ENCODE data around the gene PRICKLE2. TPM values are rescaled to one million over a fixed set of nuclear protein-coding genes. Genes with fewer than 3 reads are reported as not detected.

The PRICKLE2 gene
- total and polyA plus RNA-seq, 2 donors: 1.0 to 1.2 TPM

- H3K4me3 ChIP-seq (ENCODE audit: low read length in 2 of 2): no peak overlapping the region
- no peak for DNase-seq (ENCODE audit: low read depth in 6 of 9, low spot score in 9 of 9)
- H3K36me3 ChIP-seq (ENCODE audit: control insufficient read depth in 2 of 2, insufficient read depth in 2 of 2, low read length in 1 of 2): no peaks in the 10 kb centered on the region
- no peak overlapping the region for H3K27ac ChIP-seq (ENCODE audit: low read depth in 1 of 2, low read length in 1 of 2)
- WGBS: 95% methylated on average over 6 of the region's 6 CpGs
- H3K27me3 ChIP-seq (ENCODE audit: control insufficient read depth in 2 of 2, insufficient read depth in 1 of 2, low read length in 1 of 2): no peaks in the 10 kb centered on the region
- H3K4me1 ChIP-seq (ENCODE audit: control insufficient read depth in 2 of 2, insufficient read depth in 2 of 2, low read length in 2 of 2): no peaks in the 10 kb centered on the region
- no peaks in the 10 kb centered on the region for H3K9me3 ChIP-seq (ENCODE audit: control insufficient read depth in 2 of 2, insufficient read depth in 1 of 2, low read length in 1 of 2)
Measured at GRCh38 chr3:64074895-64075679, 150.2 kb downstream of the PRICKLE2 start.

GRCh38 chr3:64074060-64074459 is 151.2 kb downstream of the PRICKLE2 start:
- Histone ChIP-seq H3K27ac (ENCODE audit: low read depth in 1 of 2, low read length in 1 of 2) (no peak overlapping the region), H3K4me3 (ENCODE audit: low read length in 2 of 2) (no peak overlapping the region), H3K9me3 (ENCODE audit: control insufficient read depth in 2 of 2, insufficient read depth in 1 of 2, low read length in 1 of 2) (no peaks in the 10 kb centered on the region), H3K36me3 (ENCODE audit: control insufficient read depth in 2 of 2, insufficient read depth in 2 of 2, low read length in 1 of 2) (no peaks in the 10 kb centered on the region), H3K27me3 (ENCODE audit: control insufficient read depth in 2 of 2, insufficient read depth in 1 of 2, low read length in 1 of 2) (no peaks in the 10 kb centered on the region), H3K4me1 (ENCODE audit: control insufficient read depth in 2 of 2, insufficient read depth in 2 of 2, low read length in 2 of 2) (no peaks in the 10 kb centered on the region)
- 82% methylated on average over 3 of the region's 3 CpGs for WGBS
- no peak for DNase-seq (ENCODE audit: low read depth in 6 of 9, low spot score in 9 of 9)

GRCh38 chr3:64073158-64073761 is 152.0 kb downstream of the PRICKLE2 start:
- Histone ChIP-seq H3K27ac (ENCODE audit: low read depth in 1 of 2, low read length in 1 of 2) (no peak overlapping the region), H3K27me3 (ENCODE audit: control insufficient read depth in 2 of 2, insufficient read depth in 1 of 2, low read length in 1 of 2) (no peaks in the 10 kb centered on the region), H3K4me1 (ENCODE audit: control insufficient read depth in 2 of 2, insufficient read depth in 2 of 2, low read length in 2 of 2) (no peaks in the 10 kb centered on the region), H3K36me3 (ENCODE audit: control insufficient read depth in 2 of 2, insufficient read depth in 2 of 2, low read length in 1 of 2) (no peaks in the 10 kb centered on the region), H3K9me3 (ENCODE audit: control insufficient read depth in 2 of 2, insufficient read depth in 1 of 2, low read length in 1 of 2) (no peaks in the 10 kb centered on the region), H3K4me3 (ENCODE audit: low read length in 2 of 2) (no peak overlapping the region)
- DNase-seq (ENCODE audit: low read depth in 6 of 9, low spot score in 9 of 9): no peak
- WGBS: 62% methylated on average over 1 of the region's 1 CpG

- Histone ChIP-seq H3K27ac (ENCODE audit: low read depth in 1 of 2, low read length in 1 of 2) (no peak overlapping the region), H3K36me3 (ENCODE audit: control insufficient read depth in 2 of 2, insufficient read depth in 2 of 2, low read length in 1 of 2) (no peaks in the 10 kb centered on the region), H3K27me3 (ENCODE audit: control insufficient read depth in 2 of 2, insufficient read depth in 1 of 2, low read length in 1 of 2) (no peaks in the 10 kb centered on the region), H3K4me3 (ENCODE audit: low read length in 2 of 2) (no peak overlapping the region), H3K9me3 (ENCODE audit: control insufficient read depth in 2 of 2, insufficient read depth in 1 of 2, low read length in 1 of 2) (no peaks in the 10 kb centered on the region), H3K4me1 (ENCODE audit: control insufficient read depth in 2 of 2, insufficient read depth in 2 of 2, low read length in 2 of 2) (no peaks in the 10 kb centered on the region)
- DNase-seq (ENCODE audit: low read depth in 6 of 9, low spot score in 9 of 9): no peak
- WGBS: 98% methylated on average over 2 of the region's 2 CpGs
Measured at GRCh38 chr3:64072126-64072525, 153.1 kb downstream of the PRICKLE2 start.

- H3K4me1 ChIP-seq (ENCODE audit: control insufficient read depth in 2 of 2, insufficient read depth in 2 of 2, low read length in 2 of 2): no peaks in the 10 kb centered on the region
- no peaks in the 10 kb centered on the region for H3K36me3 ChIP-seq (ENCODE audit: control insufficient read depth in 2 of 2, insufficient read depth in 2 of 2, low read length in 1 of 2)
- no peak overlapping the region for H3K4me3 ChIP-seq (ENCODE audit: low read length in 2 of 2)
- H3K27me3 ChIP-seq (ENCODE audit: control insufficient read depth in 2 of 2, insufficient read depth in 1 of 2, low read length in 1 of 2): no peaks in the 10 kb centered on the region
- H3K9me3 ChIP-seq (ENCODE audit: control insufficient read depth in 2 of 2, insufficient read depth in 1 of 2, low read length in 1 of 2): no peaks in the 10 kb centered on the region
- H3K27ac ChIP-seq (ENCODE audit: low read depth in 1 of 2, low read length in 1 of 2): no peak overlapping the region
- DNase-seq (ENCODE audit: low read depth in 6 of 9, low spot score in 9 of 9): no peak
Measured at GRCh38 chr3:64070704-64071103, 154.6 kb downstream of the PRICKLE2 start.

GRCh38 chr3:64067506-64068346 is 157.5 kb downstream of the PRICKLE2 start:
- Histone ChIP-seq H3K27ac (ENCODE audit: low read depth in 1 of 2, low read length in 1 of 2) (no peak overlapping the region), H3K4me3 (ENCODE audit: low read length in 2 of 2) (no peak overlapping the region), H3K4me1 (ENCODE audit: control insufficient read depth in 2 of 2, insufficient read depth in 2 of 2, low read length in 2 of 2) (no peaks in the 10 kb centered on the region), H3K9me3 (ENCODE audit: control insufficient read depth in 2 of 2, insufficient read depth in 1 of 2, low read length in 1 of 2) (no peaks in the 10 kb centered on the region), H3K36me3 (ENCODE audit: control insufficient read depth in 2 of 2, insufficient read depth in 2 of 2, low read length in 1 of 2) (no peaks in the 10 kb centered on the region), H3K27me3 (ENCODE audit: control insufficient read depth in 2 of 2, insufficient read depth in 1 of 2, low read length in 1 of 2) (no peaks in the 10 kb centered on the region)
- DNase-seq (ENCODE audit: low read depth in 6 of 9, low spot score in 9 of 9): no peak
- 88% methylated on average over 10 of the region's 10 CpGs for WGBS

- H3K4me3 ChIP-seq (ENCODE audit: low read length in 2 of 2): no peak overlapping the region
- no peaks in the 10 kb centered on the region for H3K36me3 ChIP-seq (ENCODE audit: control insufficient read depth in 2 of 2, insufficient read depth in 2 of 2, low read length in 1 of 2)
- WGBS: 97% methylated on average over 2 of the region's 2 CpGs
- DNase-seq (ENCODE audit: low read depth in 6 of 9, low spot score in 9 of 9): no peak
- H3K4me1 ChIP-seq (ENCODE audit: control insufficient read depth in 2 of 2, insufficient read depth in 2 of 2, low read length in 2 of 2): no peaks in the 10 kb centered on the region
- H3K9me3 ChIP-seq (ENCODE audit: control insufficient read depth in 2 of 2, insufficient read depth in 1 of 2, low read length in 1 of 2): no peaks in the 10 kb centered on the region
- no peak overlapping the region for H3K27ac ChIP-seq (ENCODE audit: low read depth in 1 of 2, low read length in 1 of 2)
- H3K27me3 ChIP-seq (ENCODE audit: control insufficient read depth in 2 of 2, insufficient read depth in 1 of 2, low read length in 1 of 2): no peaks in the 10 kb centered on the region
Measured at GRCh38 chr3:64064804-64065203, 160.5 kb downstream of the PRICKLE2 start.

GRCh38 chr3:64063983-64064438 is 161.3 kb downstream of the PRICKLE2 start:
- no peaks in the 10 kb centered on the region for H3K36me3 ChIP-seq (ENCODE audit: control insufficient read depth in 2 of 2, insufficient read depth in 2 of 2, low read length in 1 of 2)
- H3K4me3 ChIP-seq (ENCODE audit: low read length in 2 of 2): no peak overlapping the region
- DNase-seq (ENCODE audit: low read depth in 6 of 9, low spot score in 9 of 9): no peak
- WGBS: 86% methylated on average over 2 of the region's 2 CpGs
- H3K9me3 ChIP-seq (ENCODE audit: control insufficient read depth in 2 of 2, insufficient read depth in 1 of 2, low read length in 1 of 2): no peaks in the 10 kb centered on the region
- no peak overlapping the region for H3K27ac ChIP-seq (ENCODE audit: low read depth in 1 of 2, low read length in 1 of 2)
- no peaks in the 10 kb centered on the region for H3K4me1 ChIP-seq (ENCODE audit: control insufficient read depth in 2 of 2, insufficient read depth in 2 of 2, low read length in 2 of 2)
- no peaks in the 10 kb centered on the region for H3K27me3 ChIP-seq (ENCODE audit: control insufficient read depth in 2 of 2, insufficient read depth in 1 of 2, low read length in 1 of 2)
